K562 (cell line): ENCODE measurements around the gene AKNAD1. TPM values are rescaled to one million over a fixed set of nuclear protein-coding genes. Genes with fewer than 3 reads are reported as not detected.

Experiments used
- CBX5 ChIP-seq: IDR thresholded peaks from 2 replicates; pipeline ENCODE4 v1.6.1; 2014; ENCODE audit warnings: low read depth, borderline replicate concordance
- CSDE1 ChIP-seq, 2 experiments: fragments of 450-650 bp; IDR thresholded peaks; 2 replicates each; pipeline ENCODE4 v1.6.1; 2016; ENCODE audit warnings: mild to moderate bottlenecking in 1 of 2
- ESRRB ChIP-seq: fragments of 250-450 bp; sonication (Bioruptor Pico); IDR thresholded peaks from 2 replicates; pipeline ENCODE4 v1.5.0; 2020; ENCODE audit warnings: mild to moderate bottlenecking, moderate library complexity, borderline replicate concordance
- MEIS2 ChIP-seq: fragments of 450-650 bp; IDR thresholded peaks from 2 replicates; pipeline ENCODE4 v1.6.1; 2014; ENCODE audit warnings: mild to moderate bottlenecking; ENCODE audit not compliant: partially characterized antibody
- PCBP1 ChIP-seq: fragments of 200-400 bp; formaldehyde crosslinking; IDR thresholded peaks from 2 replicates; pipeline ENCODE4 v1.6.1; 2018; ENCODE audit warnings: mild to moderate bottlenecking, low read depth, low read length; ENCODE audit not compliant: poor library complexity, severe bottlenecking
- POLR2G ChIP-seq: fragments of 200-400 bp; formaldehyde crosslinking; IDR thresholded peaks from 2 replicates; pipeline ENCODE4 v1.6.1; 2017; ENCODE audit warnings: low read depth, mild to moderate bottlenecking, antibody characterized with exemption, low read length, moderate library complexity
- SMARCC2 ChIP-seq: fragments of 450-650 bp; IDR thresholded peaks from 2 replicates; pipeline ENCODE4 v1.6.1; 2017; ENCODE audit warnings: antibody characterized with exemption, moderate library complexity, mild to moderate bottlenecking, low read depth
- SNRNP70 ChIP-seq: fragments of 200-400 bp; formaldehyde crosslinking; optimal IDR thresholded peaks from 2 replicates; pipeline ENCODE3; 2017; ENCODE audit warnings: low read depth, low read length
- TEAD4 ChIP-seq, 2 experiments: sonication (generic) in 1 of 2; formaldehyde crosslinking in 1 of 2; IDR thresholded peaks; 2 replicates each; pipeline versions ENCODE4 v1.6.1 to v1.8.0; 2012 to 2022; ENCODE audit warnings: borderline replicate concordance in 1 of 2, inconsistent platforms in 1 of 2, low read length in 1 of 2, mild to moderate bottlenecking in 1 of 2, missing genetic modification reagents in 1 of 2
- ZNF699 ChIP-seq: fragments of 250-450 bp; sonication (Bioruptor Pico); IDR thresholded peaks from 2 replicates; pipeline ENCODE4 v1.8.0; 2021; ENCODE audit warnings: mild to moderate bottlenecking, moderate library complexity; ENCODE audit not compliant: insufficient replicate concordance
- ZNF717 ChIP-seq: fragments of 250-450 bp; sonication (Bioruptor Pico); IDR thresholded peaks from 2 replicates; pipeline ENCODE4 v1.5.0; 2021
- ZSCAN32 ChIP-seq: fragments of 450-650 bp; formaldehyde crosslinking; IDR thresholded peaks from 2 replicates; pipeline ENCODE4 v1.4.0; 2020; ENCODE audit warnings: mild to moderate bottlenecking, moderate library complexity
- polyA plus RNA-seq, 8 experiments: library from polyadenylated mRNA; depleted of rRNA in 4 of 8; stranded (reverse) in 5 of 8; unstranded in 3 of 8; fragments of >200 nt; fragmentation: Nextera tagmentation in 2 of 8; fragmentation: Illumina TruSeq in 1 of 8; extraction: Ambion mirVana in 2 of 8; extraction: Trizol in 1 of 8; gene quantifications; 2 replicates each; pipeline versions ENCODE4 v1.2.1 to v1.2.3, GENCODE V29; 2011 to 2014; ENCODE audit warnings: inconsistent platforms in 1 of 8, missing spikeins in 1 of 8
- total RNA-seq, 7 experiments: library from RNA; depleted of rRNA in 6 of 7; stranded (reverse); fragments of >200 nt in 6 of 7; fragmentation: Illumina TruSeq in 2 of 7; extraction: Trizol in 2 of 7; gene quantifications; 2 replicates each; pipeline versions ENCODE4 v1.2.1 to v1.2.3, GENCODE V29; 2011 to 2021; ENCODE audit warnings: low replicate concordance in 1 of 7
- TF ChIP-seq, protein P1 (sequence below), 3 experiments: fragments of 200-800 bp in 1 of 3; sonication (Bioruptor generic) in 1 of 3; sonication (generic) in 1 of 3; formaldehyde crosslinking in 1 of 3; IDR thresholded peaks; 2 replicates each; pipeline versions ENCODE4 v1.6.1 to v1.8.0; 2016 to 2022; ENCODE audit warnings: mild to moderate bottlenecking in 2 of 3, missing compliant biosample characterization in 2 of 3, missing genetic modification characterization in 2 of 3, missing genetic modification reagents in 1 of 3
- TF ChIP-seq, protein P2 (sequence below), 2 experiments: fragments of 450-650 bp; IDR thresholded peaks; 2 replicates each; pipeline ENCODE4 v1.6.1; 2016
- TF ChIP-seq, protein P3 (sequence below): IDR thresholded peaks from 3 replicates; pipeline ENCODE4 v1.6.1; 2011; ENCODE audit warnings: borderline replicate concordance, mild to moderate bottlenecking, moderate library complexity; ENCODE audit not compliant: insufficient read length; ENCODE audit errors: extremely low read depth
- TF ChIP-seq, protein P4 (sequence below): fragments of 200-800 bp; sonication (Bioruptor generic); IDR thresholded peaks from 2 replicates; pipeline ENCODE4 v1.6.1; 2017; ENCODE audit warnings: missing genetic modification characterization, missing compliant biosample characterization
- TF ChIP-seq, protein P5 (sequence below): fragments of 250-450 bp; sonication (Bioruptor Pico); IDR thresholded peaks from 2 replicates; pipeline ENCODE4 v1.9.0; 2021; ENCODE audit warnings: mild to moderate bottlenecking, inconsistent platforms

AKNAD1 gene
- total and polyA plus RNA-seq, 9 of the 15 experiments (the other 6 are each of a cell fraction or from before 2014, with no cell fraction given), result 0.13 to 0.30 TPM; not detected in 7

DNA sequence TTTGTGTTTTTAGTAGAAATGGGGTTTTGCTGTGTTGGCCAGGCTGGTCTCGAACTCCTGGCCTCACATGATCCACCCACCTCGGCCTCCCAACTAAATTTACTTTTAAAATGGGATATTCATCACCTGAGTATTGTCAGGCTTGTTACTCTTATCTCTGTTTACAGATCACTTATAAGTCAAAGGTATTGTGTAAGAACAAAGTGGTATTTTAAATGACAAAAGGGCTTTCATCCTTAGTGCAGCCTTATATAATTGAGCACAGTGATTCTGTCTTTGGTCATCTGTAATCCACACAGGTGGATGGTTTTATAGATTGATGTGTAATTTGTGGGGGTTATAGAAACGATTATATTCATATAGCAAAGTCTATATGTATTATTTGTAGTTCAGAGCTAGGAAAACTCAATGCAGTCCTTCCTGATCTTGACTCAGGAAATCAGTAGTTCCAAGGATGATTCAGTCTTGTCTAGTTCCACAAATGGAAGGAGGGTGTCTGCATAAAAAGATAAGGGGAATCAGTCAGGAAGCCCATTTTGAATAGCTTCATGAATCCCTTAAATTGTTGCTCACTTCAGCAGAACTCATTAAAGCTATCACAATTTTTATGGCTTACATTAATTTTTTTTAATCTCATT, 75.8 kb downstream of the AKNAD1 start (continued):
- TF ChIP-seq POLR2G (no peak), ZNF717 (CRISPR knock-in tag) (no peak), SMARCC2 (peak; percentile 48; the same call in 1 of the 2 replicates), MEIS2 (peak; percentile 1), CSDE1 (IDR thresholded peaks at IDR 0.05) (no peak), ZSCAN32 (CRISPR knock-in tag) (no peak), SNRNP70 (no peak), PCBP1 (no peak), CBX5 (no peak), ESRRB (CRISPR knock-in tag) (no peak), ZNF699 (no peak), TEAD4 (IDR thresholded peaks at IDR 0.05; ENCODE audit: low read length) (peak; percentile 78), TEAD4 (CRISPR knock-in tag; IDR thresholded peaks at IDR 0.05; ENCODE audit: borderline replicate concordance) (no peak)
- TF ChIP-seq, protein P1, sequence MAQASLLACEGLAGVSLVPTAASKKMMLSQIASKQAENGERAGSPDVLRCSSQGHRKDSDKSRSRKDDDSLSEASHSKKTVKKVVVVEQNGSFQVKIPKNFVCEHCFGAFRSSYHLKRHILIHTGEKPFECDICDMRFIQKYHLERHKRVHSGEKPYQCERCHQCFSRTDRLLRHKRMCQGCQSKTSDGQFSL (CRISPR knock-in tag; IDR thresholded peaks at IDR 0.05), result no peak
- TF ChIP-seq, protein P1 (tag; IDR thresholded peaks at IDR 0.05), result no peak
- TF ChIP-seq, protein P2, sequence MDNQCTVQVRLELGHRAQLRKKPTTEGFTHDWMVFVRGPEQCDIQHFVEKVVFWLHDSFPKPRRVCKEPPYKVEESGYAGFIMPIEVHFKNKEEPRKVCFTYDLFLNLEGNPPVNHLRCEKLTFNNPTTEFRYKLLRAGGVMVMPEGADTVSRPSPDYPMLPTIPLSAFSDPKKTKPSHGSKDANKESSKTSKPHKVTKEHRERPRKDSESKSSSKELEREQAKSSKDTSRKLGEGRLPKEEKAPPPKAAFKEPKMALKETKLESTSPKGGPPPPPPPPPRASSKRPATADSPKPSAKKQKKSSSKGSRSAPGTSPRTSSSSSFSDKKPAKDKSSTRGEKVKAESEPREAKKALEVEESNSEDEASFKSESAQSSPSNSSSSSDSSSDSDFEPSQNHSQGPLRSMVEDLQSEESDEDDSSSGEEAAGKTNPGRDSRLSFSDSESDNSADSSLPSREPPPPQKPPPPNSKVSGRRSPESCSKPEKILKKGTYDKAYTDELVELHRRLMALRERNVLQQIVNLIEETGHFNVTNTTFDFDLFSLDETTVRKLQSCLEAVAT (IDR thresholded peaks at IDR 0.05), result no peak
- TF ChIP-seq, protein P3, sequence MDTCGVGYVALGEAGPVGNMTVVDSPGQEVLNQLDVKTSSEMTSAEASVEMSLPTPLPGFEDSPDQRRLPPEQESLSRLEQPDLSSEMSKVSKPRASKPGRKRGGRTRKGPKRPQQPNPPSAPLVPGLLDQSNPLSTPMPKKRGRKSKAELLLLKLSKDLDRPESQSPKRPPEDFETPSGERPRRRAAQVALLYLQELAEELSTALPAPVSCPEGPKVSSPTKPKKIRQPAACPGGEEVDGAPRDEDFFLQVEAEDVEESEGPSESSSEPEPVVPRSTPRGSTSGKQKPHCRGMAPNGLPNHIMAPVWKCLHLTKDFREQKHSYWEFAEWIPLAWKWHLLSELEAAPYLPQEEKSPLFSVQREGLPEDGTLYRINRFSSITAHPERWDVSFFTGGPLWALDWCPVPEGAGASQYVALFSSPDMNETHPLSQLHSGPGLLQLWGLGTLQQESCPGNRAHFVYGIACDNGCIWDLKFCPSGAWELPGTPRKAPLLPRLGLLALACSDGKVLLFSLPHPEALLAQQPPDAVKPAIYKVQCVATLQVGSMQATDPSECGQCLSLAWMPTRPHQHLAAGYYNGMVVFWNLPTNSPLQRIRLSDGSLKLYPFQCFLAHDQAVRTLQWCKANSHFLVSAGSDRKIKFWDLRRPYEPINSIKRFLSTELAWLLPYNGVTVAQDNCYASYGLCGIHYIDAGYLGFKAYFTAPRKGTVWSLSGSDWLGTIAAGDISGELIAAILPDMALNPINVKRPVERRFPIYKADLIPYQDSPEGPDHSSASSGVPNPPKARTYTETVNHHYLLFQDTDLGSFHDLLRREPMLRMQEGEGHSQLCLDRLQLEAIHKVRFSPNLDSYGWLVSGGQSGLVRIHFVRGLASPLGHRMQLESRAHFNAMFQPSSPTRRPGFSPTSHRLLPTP, result no peak
- TF ChIP-seq, protein P4, sequence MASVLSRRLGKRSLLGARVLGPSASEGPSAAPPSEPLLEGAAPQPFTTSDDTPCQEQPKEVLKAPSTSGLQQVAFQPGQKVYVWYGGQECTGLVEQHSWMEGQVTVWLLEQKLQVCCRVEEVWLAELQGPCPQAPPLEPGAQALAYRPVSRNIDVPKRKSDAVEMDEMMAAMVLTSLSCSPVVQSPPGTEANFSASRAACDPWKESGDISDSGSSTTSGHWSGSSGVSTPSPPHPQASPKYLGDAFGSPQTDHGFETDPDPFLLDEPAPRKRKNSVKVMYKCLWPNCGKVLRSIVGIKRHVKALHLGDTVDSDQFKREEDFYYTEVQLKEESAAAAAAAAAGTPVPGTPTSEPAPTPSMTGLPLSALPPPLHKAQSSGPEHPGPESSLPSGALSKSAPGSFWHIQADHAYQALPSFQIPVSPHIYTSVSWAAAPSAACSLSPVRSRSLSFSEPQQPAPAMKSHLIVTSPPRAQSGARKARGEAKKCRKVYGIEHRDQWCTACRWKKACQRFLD (CRISPR knock-in tag), result no peak
- TF ChIP-seq, protein P5, sequence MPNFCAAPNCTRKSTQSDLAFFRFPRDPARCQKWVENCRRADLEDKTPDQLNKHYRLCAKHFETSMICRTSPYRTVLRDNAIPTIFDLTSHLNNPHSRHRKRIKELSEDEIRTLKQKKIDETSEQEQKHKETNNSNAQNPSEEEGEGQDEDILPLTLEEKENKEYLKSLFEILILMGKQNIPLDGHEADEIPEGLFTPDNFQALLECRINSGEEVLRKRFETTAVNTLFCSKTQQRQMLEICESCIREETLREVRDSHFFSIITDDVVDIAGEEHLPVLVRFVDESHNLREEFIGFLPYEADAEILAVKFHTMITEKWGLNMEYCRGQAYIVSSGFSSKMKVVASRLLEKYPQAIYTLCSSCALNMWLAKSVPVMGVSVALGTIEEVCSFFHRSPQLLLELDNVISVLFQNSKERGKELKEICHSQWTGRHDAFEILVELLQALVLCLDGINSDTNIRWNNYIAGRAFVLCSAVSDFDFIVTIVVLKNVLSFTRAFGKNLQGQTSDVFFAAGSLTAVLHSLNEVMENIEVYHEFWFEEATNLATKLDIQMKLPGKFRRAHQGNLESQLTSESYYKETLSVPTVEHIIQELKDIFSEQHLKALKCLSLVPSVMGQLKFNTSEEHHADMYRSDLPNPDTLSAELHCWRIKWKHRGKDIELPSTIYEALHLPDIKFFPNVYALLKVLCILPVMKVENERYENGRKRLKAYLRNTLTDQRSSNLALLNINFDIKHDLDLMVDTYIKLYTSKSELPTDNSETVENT (CRISPR knock-in tag), result no peak
